BE2C (cell line): ENCODE results near the gene TAF11L6. TPM values are rescaled to one million over a fixed set of nuclear protein-coding genes. Genes with fewer than 3 reads are reported as not detected.
"Not testable (repeated sequence)": the region's sequence is repeated elsewhere in the genome, so short reads cannot be mapped to it uniquely, and the experiment has no call there.

ENCODE experiments used
- DNase-seq: peaks from one replicate; pipeline ENCODE4 v3.0.0-alpha.2; 2020
- H3K27me3 ChIP-seq: fragments of 250-450 bp; sonication (Bioruptor Pico); 2 replicates; pipeline ENCODE4 v1.5.1; 2020; ENCODE audit warnings: mild to moderate bottlenecking
- H3K36me3 ChIP-seq: fragments of 250-450 bp; sonication (Bioruptor Pico); 2 replicates; pipeline ENCODE4 v1.5.1; 2020; ENCODE audit warnings: mild to moderate bottlenecking
- H3K4me1 ChIP-seq: fragments of 250-450 bp; sonication (Bioruptor Pico); 2 replicates; pipeline ENCODE4 v1.5.1; 2020
- H3K4me3 ChIP-seq: 2 replicates; pipeline ENCODE4 v1.5.1; 2011; ENCODE audit warnings: low read depth, low read length
- H3K9me3 ChIP-seq: fragments of 250-450 bp; sonication (Bioruptor Pico); 2 replicates; pipeline ENCODE4 v1.5.1; 2020
- polyA plus RNA-seq: library from polyadenylated mRNA; unstranded; fragments of >200 nt; gene quantifications from one replicate; pipeline ENCODE4 v1.2.1, GENCODE V29; 2012; ENCODE audit warnings: low read depth, missing spikeins; ENCODE audit not compliant: insufficient read length, insufficient read depth
- TF ChIP-seq, protein P1 (sequence below): IDR thresholded peaks from 2 replicates; pipeline ENCODE4 v1.5.1; 2012; ENCODE audit warnings: mild to moderate bottlenecking, low read depth, low read length

The TAF11L6 gene
- not detected for polyA plus RNA-seq

DNA sequence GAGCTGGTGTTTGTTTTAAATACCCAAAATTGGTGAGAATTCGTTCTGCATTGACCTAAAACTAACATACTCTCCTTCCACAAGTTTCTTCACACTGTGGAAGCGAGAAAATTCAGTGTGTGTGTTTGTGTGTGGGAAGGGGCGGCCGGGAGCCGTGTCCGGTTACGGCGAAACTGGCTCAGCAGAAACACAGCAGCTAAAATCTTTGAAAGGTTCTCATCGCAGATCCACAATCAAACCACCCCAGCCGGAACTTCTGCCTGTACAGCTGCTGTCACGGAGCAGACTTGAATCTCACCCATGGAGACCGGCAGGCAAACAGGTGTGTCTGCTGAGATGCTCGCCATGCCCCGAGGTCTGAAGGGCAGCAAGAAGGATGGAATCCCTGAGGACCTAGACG, at the start of gene TAF11L6:
Gene TAF11L6 (plus strand): TSS at position 301 of the 400 bp plus-strand sequence.
- H3K4me3 ChIP-seq, DNase-seq, H3K36me3 ChIP-seq, H3K4me1 ChIP-seq, H3K9me3 ChIP-seq, H3K27me3 ChIP-seq: not testable (repeated sequence)

DNA sequence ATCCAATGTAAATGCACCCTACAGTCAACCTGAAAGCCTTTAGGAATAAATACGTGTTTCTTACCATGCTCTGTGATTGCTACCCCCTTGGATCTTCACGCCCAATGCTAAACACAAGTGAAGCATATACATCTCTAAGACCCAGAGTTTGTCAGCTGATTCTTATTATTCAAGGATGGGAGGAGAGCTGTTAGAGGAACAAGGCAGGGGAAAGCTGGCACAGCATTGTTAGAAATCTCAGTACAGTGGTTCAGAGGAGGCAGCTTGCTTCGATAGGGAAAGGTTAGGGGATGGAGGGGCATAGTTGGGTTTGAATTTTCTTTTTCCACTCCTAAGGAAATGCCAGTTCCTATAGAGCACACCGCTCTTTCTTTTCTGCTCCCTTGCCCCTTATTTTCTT, 47.1 kb upstream of the TAF11L6 start:
- DNase-seq: no peak
- H3K27me3 ChIP-seq: no peaks in the 10 kb centered on the region
- H3K4me3 ChIP-seq: no peak overlapping the region
- H3K9me3 ChIP-seq: no peaks in the 10 kb centered on the region
- TF ChIP-seq, protein P1, sequence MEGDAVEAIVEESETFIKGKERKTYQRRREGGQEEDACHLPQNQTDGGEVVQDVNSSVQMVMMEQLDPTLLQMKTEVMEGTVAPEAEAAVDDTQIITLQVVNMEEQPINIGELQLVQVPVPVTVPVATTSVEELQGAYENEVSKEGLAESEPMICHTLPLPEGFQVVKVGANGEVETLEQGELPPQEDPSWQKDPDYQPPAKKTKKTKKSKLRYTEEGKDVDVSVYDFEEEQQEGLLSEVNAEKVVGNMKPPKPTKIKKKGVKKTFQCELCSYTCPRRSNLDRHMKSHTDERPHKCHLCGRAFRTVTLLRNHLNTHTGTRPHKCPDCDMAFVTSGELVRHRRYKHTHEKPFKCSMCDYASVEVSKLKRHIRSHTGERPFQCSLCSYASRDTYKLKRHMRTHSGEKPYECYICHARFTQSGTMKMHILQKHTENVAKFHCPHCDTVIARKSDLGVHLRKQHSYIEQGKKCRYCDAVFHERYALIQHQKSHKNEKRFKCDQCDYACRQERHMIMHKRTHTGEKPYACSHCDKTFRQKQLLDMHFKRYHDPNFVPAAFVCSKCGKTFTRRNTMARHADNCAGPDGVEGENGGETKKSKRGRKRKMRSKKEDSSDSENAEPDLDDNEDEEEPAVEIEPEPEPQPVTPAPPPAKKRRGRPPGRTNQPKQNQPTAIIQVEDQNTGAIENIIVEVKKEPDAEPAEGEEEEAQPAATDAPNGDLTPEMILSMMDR: no peak
- no peaks in the 10 kb centered on the region for H3K36me3 ChIP-seq
- H3K4me1 ChIP-seq: peaks cover 18% of the 10 kb centered on the region

DNA sequence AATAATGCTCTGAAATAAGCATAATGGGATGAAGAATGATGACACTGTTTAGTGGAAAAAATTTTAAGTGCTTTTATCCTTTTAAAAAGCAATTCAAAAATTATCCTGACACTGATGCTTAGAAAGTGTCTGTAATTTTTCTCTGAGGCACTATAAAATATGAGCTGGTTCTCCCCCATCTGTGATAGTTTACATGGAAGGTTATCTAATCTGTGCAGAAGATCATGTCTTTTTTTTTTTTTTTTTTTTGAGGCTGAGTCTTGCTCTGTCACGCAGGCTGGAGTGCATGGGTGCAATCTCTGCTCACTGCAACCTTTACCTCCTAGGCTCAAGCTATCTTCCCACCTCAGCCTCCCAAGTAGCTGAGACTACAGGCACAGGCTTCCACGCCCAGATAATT, 45.7 kb upstream of the TAF11L6 start:
- TF ChIP-seq, protein P1: no peak
- H3K36me3 ChIP-seq: no peaks in the 10 kb centered on the region
- no peaks in the 10 kb centered on the region for H3K9me3 ChIP-seq
- no peak overlapping the region for H3K4me3 ChIP-seq
- peaks cover 18% of the 10 kb centered on the region for H3K4me1 ChIP-seq
- DNase-seq: no peak
- no peaks in the 10 kb centered on the region for H3K27me3 ChIP-seq

DNA sequence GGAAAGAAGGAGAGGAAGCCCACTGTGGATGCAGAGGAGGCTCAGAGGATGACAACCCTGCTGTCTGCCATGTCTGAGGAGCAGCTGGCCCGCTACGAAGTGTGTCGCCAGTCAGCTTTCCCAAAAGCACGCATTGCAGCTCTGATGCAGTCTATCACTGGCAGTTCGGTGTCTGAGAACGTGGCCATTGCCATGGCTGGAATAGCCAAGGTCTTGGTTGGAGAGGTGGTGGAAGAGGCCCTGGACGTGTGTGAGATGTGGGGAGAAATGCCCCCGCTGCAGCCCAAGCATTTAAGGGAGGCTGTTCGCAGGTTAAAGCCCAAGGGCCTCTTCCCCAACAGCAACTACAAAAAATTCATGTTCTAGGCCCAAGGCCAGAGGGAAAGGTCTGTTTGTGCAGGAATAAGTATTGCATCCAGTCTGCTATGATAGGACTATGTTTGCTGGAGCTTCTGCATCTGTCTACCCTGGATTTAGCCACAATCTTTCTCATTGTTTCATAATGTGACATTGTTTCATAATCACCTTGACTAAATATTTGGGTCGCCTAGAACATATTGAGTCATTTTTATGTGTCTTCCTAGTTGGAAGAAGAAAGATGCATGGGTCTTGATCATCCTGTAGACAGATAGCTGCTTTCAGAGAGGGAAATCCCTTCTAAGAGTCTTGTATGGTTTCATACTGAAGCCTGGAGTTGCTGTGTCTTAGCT, 41.9 kb upstream of the TAF11L6 start:
- not testable (repeated sequence) for H3K36me3 ChIP-seq, H3K27me3 ChIP-seq, H3K9me3 ChIP-seq, H3K4me3 ChIP-seq, DNase-seq
- peaks cover 10% of the 10 kb centered on the region for H3K4me1 ChIP-seq

DNA sequence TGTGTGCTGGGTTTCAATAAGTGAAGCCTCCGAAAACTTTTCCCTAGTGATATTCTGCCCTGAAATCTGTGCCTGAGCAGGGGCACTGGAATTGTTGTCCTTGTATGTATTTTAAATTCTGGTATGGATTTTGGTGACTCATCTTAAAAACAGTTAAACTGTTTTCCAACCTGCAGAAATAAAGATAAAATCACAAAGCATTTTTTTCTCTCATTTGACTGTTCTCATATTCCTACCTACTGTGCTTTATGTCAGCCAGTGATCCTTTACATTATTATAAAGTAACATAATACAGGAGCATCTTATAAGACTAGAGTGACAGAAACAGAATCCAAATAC, 41.3 kb upstream of the TAF11L6 start:
- no peaks in the 10 kb centered on the region for H3K36me3 ChIP-seq
- H3K4me1 ChIP-seq: peaks cover 7% of the 10 kb centered on the region
- H3K4me3 ChIP-seq: no peak overlapping the region
- no peaks in the 10 kb centered on the region for H3K9me3 ChIP-seq
- H3K27me3 ChIP-seq: no peaks in the 10 kb centered on the region
- TF ChIP-seq, protein P1: no peak
- DNase-seq: no peak

DNA sequence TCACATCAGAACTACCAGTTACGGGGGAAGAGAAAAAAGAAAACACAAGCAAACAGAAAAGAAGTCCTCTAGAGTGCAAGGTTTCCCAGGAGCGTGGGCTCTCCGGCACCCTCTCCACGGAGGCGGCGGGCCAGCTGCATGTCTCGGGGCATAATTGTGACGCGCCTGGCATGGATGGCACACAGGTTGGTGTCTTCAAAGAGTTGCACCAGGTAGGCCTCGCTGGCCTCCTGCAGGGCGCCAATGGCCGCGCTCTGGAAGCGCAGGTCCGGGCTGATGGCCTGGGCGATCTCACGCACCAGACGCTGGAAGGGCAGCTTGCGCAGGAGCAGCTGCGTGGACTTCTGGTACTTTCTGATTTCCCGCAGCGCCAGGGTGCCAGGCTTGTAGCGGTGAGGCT, 37.2 kb upstream of the TAF11L6 start:
- not testable (repeated sequence) for H3K9me3 ChIP-seq, H3K36me3 ChIP-seq, H3K4me1 ChIP-seq, H3K27me3 ChIP-seq, DNase-seq, H3K4me3 ChIP-seq

DNA sequence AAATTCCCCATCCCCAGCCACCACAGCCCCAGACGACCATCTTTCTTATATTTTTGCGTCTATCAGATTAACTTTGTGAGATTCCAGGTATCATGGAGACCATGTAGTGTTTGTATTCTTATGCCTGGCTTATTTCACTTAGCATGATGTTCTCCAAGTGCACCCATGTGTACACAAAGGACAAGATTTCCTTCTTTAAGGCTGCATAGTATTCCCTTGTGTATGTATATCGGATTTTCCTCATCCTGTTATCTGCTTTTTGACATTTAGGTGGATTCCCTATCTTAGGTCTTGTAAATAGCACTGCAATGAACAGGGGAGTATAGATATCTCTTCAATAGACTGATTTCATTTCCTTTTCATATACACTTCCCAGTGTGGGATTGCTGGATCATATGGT, 35.7 kb upstream of the TAF11L6 start:
- Histone ChIP-seq H3K4me3 (no peak overlapping the region), H3K4me1 (peaks cover 13% of the 10 kb centered on the region), H3K9me3 (no peaks in the 10 kb centered on the region), H3K27me3 (no peaks in the 10 kb centered on the region), H3K36me3 (no peaks in the 10 kb centered on the region)
- TF ChIP-seq, protein P1: no peak
- DNase-seq: no peak

DNA sequence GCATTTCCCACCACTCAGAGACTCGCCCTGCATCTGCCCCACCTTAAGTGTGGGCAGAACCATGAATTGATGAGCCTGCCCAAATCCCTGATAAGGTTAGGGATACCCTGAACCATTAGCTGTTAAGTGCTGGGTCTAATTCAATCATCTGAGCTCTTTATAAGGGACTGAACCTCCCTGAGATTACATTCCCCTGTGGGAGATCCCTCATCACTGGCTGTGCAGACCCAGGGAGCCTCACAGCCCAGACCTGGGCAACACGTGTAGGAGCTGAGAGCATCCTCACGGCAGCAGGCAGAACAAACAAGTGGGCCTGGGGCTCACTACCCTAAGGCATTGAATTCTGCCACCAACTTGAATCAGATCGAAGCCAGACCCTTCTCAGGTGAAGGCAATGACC, 31.0 kb upstream of the TAF11L6 start:
- no peaks in the 10 kb centered on the region for H3K9me3 ChIP-seq
- H3K4me3 ChIP-seq: no peak overlapping the region
- H3K4me1 ChIP-seq: peaks cover 15% of the 10 kb centered on the region
- H3K27me3 ChIP-seq: no peaks in the 10 kb centered on the region
- H3K36me3 ChIP-seq: no peaks in the 10 kb centered on the region
- DNase-seq: peak; percentile 72
- TF ChIP-seq, protein P1: no peak

DNA sequence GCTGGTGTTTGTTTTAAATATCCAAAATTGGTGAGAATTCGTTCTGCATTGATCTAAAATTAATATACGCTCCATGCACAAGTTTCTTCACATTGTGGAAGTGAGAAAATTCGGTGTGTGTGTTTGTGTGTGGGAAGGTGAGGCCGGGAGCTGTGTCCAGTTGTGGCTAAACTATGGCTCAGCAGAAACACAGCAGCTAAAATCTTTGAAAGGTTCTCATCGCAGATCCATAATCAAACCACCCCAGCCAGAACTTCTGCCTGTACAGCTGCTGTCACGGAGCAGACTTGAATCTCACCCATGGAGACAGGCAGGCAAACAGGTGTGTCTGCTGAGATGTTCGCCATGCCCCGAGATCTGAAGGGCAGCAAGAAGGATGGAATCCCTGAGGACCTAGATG, 30.5 kb upstream of the TAF11L6 start, which contains the start of gene TAF11L2:
Gene TAF11L2 (plus strand): TSS at position 301 of the 400 bp plus-strand sequence.
- peaks cover 15% of the 10 kb centered on the region for H3K4me1 ChIP-seq
- H3K27me3 ChIP-seq, DNase-seq, H3K4me3 ChIP-seq, H3K9me3 ChIP-seq, H3K36me3 ChIP-seq: not testable (repeated sequence)
